ENCODE data around the gene ZNF383.

DNA sequence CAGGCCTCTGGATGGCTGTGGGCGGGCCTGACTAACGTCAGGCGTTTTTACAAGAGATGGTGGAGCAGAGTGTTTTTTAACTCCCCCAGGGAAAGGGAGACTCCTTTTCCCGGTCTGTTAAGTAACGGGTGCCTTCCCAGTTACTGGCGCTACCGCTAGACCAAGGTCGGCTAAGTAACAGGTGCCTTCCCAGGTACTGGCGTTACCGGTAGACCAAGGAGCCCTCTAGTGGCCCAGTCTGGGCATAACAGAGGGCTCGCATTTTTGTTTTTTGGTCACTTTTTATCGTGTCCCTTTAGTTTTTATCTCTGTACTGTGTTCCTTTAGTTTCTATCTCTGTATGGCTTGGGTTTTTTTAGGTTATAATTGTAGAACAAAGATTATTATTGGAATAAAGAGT is 10.0 kb downstream of the ZNF383 start:
- TF ChIP-seq POLR2AphosphoS5 (IDR thresholded peaks at IDR 0.05; ENCODE audit: insufficient read depth in 1 of 2, low read depth in 1 of 2), result no peak
- TF ChIP-seq, protein P1, sequence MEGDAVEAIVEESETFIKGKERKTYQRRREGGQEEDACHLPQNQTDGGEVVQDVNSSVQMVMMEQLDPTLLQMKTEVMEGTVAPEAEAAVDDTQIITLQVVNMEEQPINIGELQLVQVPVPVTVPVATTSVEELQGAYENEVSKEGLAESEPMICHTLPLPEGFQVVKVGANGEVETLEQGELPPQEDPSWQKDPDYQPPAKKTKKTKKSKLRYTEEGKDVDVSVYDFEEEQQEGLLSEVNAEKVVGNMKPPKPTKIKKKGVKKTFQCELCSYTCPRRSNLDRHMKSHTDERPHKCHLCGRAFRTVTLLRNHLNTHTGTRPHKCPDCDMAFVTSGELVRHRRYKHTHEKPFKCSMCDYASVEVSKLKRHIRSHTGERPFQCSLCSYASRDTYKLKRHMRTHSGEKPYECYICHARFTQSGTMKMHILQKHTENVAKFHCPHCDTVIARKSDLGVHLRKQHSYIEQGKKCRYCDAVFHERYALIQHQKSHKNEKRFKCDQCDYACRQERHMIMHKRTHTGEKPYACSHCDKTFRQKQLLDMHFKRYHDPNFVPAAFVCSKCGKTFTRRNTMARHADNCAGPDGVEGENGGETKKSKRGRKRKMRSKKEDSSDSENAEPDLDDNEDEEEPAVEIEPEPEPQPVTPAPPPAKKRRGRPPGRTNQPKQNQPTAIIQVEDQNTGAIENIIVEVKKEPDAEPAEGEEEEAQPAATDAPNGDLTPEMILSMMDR (IDR thresholded peaks at IDR 0.05), result peak in 1 of 3 experiments; percentile 5

Data from vagina (tissue), 2 donors.